Osteocyte (in vitro differentiated cells): ENCODE data around the gene SUCO. TPM values are rescaled to one million over a fixed set of nuclear protein-coding genes. Genes with fewer than 3 reads are reported as not detected.

Experiments
- DNase-seq: peaks from one replicate; pipeline ENCODE4 v3.0.0; 2021; ENCODE audit warnings: mixed read lengths; ENCODE audit not compliant: unreplicated experiment; ENCODE audit errors: extremely low spot score
- H3K27ac Mint-ChIP-seq: one replicate; pipeline ENCODE4 v1.8.0; 2021; ENCODE audit warnings: mild to moderate bottlenecking, mixed read lengths; ENCODE audit not compliant: unreplicated experiment
- H3K27me3 Mint-ChIP-seq: one replicate; pipeline ENCODE4 v1.8.0; 2021; ENCODE audit warnings: mixed read lengths; ENCODE audit not compliant: unreplicated experiment
- H3K36me3 Mint-ChIP-seq: one replicate; pipeline ENCODE4 v1.8.0; 2021; ENCODE audit warnings: mixed read lengths; ENCODE audit not compliant: unreplicated experiment
- H3K4me1 Mint-ChIP-seq: one replicate; pipeline ENCODE4 v1.8.0; 2021; ENCODE audit warnings: mixed read lengths; ENCODE audit not compliant: unreplicated experiment
- H3K4me3 Mint-ChIP-seq: one replicate; pipeline ENCODE4 v1.8.0; 2021; ENCODE audit warnings: mild to moderate bottlenecking, moderate library complexity, mixed read lengths; ENCODE audit not compliant: unreplicated experiment
- H3K9me3 Mint-ChIP-seq: one replicate; pipeline ENCODE4 v1.8.0; 2021; ENCODE audit warnings: mixed read lengths; ENCODE audit not compliant: unreplicated experiment
- total RNA-seq: library from RNA; stranded (reverse); gene quantifications from 2 replicates; pipeline ENCODE4 v1.2.1, GENCODE V29; 2021
- TF ChIP-seq, protein P1 (sequence below): fragments of 200-600 bp; sonication (generic); IDR thresholded peaks from 2 replicates; pipeline ENCODE4 v1.5.0; 2021; ENCODE audit warnings: antibody characterized with exemption, mild to moderate bottlenecking, moderate library complexity

The SUCO gene
- total RNA-seq, 1 donor from 2014 or later: 30.4 TPM

DNA sequence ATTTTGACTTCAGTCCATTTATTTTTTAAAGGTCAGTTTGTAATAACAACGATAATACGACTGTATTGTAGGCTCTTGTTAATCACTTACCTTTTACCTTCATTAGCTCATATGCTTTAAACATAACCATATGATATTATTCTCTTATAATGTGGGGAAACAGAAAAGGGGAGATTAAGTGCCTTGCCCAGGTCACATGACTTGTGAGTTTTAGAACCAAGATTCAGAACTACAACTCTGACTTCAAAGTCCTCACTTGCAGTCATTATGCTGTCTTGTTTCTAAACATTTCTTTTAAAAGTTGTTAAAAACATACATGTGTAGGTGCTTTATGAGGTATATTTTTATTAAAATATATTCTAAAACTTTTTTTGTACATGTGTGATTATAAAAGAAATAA lies 41.1 kb downstream of the SUCO start:
- Mint-ChIP-seq H3K4me3 (no peak overlapping the region), H3K4me1 (no peaks in the 10 kb centered on the region), H3K27me3 (no peaks in the 10 kb centered on the region), H3K36me3 (peaks cover 33% of the 10 kb centered on the region), H3K9me3 (no peaks in the 10 kb centered on the region), H3K27ac (no peak overlapping the region)
- no peak for DNase-seq
- TF ChIP-seq, protein P1, sequence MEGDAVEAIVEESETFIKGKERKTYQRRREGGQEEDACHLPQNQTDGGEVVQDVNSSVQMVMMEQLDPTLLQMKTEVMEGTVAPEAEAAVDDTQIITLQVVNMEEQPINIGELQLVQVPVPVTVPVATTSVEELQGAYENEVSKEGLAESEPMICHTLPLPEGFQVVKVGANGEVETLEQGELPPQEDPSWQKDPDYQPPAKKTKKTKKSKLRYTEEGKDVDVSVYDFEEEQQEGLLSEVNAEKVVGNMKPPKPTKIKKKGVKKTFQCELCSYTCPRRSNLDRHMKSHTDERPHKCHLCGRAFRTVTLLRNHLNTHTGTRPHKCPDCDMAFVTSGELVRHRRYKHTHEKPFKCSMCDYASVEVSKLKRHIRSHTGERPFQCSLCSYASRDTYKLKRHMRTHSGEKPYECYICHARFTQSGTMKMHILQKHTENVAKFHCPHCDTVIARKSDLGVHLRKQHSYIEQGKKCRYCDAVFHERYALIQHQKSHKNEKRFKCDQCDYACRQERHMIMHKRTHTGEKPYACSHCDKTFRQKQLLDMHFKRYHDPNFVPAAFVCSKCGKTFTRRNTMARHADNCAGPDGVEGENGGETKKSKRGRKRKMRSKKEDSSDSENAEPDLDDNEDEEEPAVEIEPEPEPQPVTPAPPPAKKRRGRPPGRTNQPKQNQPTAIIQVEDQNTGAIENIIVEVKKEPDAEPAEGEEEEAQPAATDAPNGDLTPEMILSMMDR: no peak

DNA sequence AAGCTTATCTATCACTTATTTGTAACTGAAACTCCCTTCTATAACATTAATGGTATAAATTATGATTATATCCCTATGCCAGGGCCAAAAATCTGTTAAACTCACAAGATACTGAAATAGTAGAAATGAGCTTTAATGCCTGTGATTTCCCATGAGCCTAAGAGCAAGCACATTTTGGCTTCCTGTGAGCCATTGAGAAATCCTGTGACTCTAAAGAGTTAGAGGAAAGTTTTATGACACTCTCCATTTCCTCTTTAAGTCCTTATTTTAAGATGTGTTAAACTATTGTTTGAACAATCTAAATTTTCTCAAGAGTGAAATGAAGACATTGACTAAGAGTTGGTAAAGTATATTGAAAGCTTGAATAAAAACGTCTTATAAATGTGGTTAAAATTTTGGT lies 45.6 kb downstream of the SUCO start:
- peaks cover 40% of the 10 kb centered on the region for H3K36me3 Mint-ChIP-seq
- TF ChIP-seq, protein P1: no peak
- peaks cover 8% of the 10 kb centered on the region for H3K4me1 Mint-ChIP-seq
- no peak overlapping the region for H3K4me3 Mint-ChIP-seq
- H3K27ac Mint-ChIP-seq: no peak overlapping the region
- DNase-seq: no peak
- no peaks in the 10 kb centered on the region for H3K9me3 Mint-ChIP-seq
- no peaks in the 10 kb centered on the region for H3K27me3 Mint-ChIP-seq

DNA sequence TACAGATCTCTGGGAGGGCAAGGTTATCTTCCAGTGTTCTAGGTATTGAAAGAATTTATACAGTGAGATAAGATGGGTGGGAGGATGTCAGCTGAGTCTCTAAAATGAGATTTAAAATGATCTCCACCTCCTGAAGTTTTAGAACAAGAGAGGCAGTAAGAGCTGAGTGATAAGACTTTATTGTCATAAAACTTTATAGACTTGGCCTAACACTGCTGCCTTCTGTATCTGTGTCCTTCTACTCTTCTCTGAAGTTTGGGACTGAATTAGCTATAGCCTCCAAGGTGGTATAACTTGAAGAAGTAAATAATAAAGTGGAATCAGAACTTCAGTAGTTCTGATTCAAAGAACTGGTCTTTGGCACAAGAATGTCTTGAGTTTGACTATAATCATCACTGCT lies 48.3 kb downstream of the SUCO start:
- peak overlapping the region; percentile 48 for H3K27ac Mint-ChIP-seq
- TF ChIP-seq, protein P1: no peak
- no peaks in the 10 kb centered on the region for H3K9me3 Mint-ChIP-seq
- H3K4me1 Mint-ChIP-seq: peaks cover 17% of the 10 kb centered on the region
- H3K27me3 Mint-ChIP-seq: no peaks in the 10 kb centered on the region
- H3K4me3 Mint-ChIP-seq: no peak overlapping the region
- DNase-seq: no peak
- H3K36me3 Mint-ChIP-seq: peaks cover 34% of the 10 kb centered on the region

DNA sequence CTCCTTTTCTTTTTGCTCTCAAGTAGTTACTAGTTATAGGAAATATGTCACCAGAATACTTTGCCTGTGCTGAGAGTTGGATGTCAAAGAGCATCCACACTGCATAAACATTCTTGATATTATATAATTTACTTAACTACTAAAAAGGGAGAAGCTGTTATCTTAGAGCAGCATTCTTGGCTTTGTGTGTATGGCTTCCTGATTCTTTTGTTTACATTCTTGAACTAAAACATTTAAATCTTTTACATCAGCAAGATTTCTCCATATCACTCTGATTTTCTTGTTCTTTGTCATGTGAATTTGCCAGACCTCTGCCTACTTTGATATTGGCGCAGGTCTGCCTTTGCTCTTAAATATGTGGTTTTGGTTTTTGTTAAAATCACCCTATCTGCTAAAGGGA lies 48.8 kb downstream of the SUCO start:
- H3K4me3 Mint-ChIP-seq: no peak overlapping the region
- peak overlapping the region; percentile 48 for H3K27ac Mint-ChIP-seq
- TF ChIP-seq, protein P1: no peak
- peaks cover 17% of the 10 kb centered on the region for H3K4me1 Mint-ChIP-seq
- no peaks in the 10 kb centered on the region for H3K27me3 Mint-ChIP-seq
- H3K36me3 Mint-ChIP-seq: peaks cover 34% of the 10 kb centered on the region
- DNase-seq: no peak
- no peaks in the 10 kb centered on the region for H3K9me3 Mint-ChIP-seq

DNA sequence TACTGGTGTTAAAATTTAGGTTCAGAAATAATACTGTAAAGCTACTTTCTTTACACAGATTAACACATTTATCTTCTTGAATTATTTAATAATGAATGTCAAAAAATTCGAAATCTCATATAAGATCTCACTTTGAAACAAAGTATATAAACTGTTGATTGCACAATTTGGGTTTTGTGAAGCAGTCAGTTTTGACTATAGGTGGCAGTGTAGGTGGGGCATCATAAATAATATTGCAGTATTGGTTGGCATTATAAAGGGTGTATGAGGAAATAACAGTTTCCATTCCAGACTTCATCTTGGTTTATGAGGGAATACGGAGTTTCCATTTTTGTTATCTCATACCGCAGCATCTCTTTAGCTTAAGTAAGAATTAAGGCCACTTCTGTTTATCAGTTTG lies 49.9 kb downstream of the SUCO start:
- Mint-ChIP-seq H3K4me1 (peaks cover 17% of the 10 kb centered on the region), H3K9me3 (no peaks in the 10 kb centered on the region), H3K4me3 (no peak overlapping the region), H3K27me3 (no peaks in the 10 kb centered on the region), H3K36me3 (peaks cover 33% of the 10 kb centered on the region), H3K27ac (no peak overlapping the region)
- TF ChIP-seq, protein P1: peak; percentile 19
- no peak for DNase-seq
